ENCODE results near the gene SHC3. TPM values are rescaled to one million over a fixed set of nuclear protein-coding genes. Genes with fewer than 3 reads are reported as not detected.

Gene SHC3
- total RNA-seq, 2 donors from 2014 or later = not detected

DNA sequence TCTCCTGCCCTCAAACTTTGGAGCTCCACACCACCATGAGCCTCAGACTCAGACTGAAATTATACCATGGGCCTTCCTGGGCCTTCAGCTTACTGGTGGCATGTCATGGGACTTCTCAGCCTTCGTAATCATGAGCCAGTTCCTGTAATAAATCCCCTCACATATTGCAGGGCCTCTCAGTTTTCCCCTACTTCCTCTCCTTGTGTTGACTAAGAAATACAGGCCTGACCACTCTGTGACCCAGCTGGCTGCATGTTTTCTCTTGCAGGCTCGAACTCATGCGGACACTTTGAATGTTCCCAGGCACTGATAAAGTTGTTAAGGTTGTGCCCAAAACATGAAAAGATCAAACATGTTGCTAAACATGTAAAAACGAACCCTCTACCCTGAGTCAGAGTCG, 26.2 kb upstream of the SHC3 start:
- H3K9me3 Mint-ChIP-seq = peaks cover 4% of the 10 kb centered on the region
- ATAC-seq (replicated peaks) = no peak
- no peaks in the 10 kb centered on the region for H3K36me3 Mint-ChIP-seq (ENCODE audit: low read depth)
- H3K4me3 Mint-ChIP-seq = no peak overlapping the region
- no peak overlapping the region for H3K27ac Mint-ChIP-seq
- peaks cover 4% of the 10 kb centered on the region for H3K4me1 Mint-ChIP-seq
- H3K27me3 Mint-ChIP-seq = peaks cover 7% of the 10 kb centered on the region

DNA sequence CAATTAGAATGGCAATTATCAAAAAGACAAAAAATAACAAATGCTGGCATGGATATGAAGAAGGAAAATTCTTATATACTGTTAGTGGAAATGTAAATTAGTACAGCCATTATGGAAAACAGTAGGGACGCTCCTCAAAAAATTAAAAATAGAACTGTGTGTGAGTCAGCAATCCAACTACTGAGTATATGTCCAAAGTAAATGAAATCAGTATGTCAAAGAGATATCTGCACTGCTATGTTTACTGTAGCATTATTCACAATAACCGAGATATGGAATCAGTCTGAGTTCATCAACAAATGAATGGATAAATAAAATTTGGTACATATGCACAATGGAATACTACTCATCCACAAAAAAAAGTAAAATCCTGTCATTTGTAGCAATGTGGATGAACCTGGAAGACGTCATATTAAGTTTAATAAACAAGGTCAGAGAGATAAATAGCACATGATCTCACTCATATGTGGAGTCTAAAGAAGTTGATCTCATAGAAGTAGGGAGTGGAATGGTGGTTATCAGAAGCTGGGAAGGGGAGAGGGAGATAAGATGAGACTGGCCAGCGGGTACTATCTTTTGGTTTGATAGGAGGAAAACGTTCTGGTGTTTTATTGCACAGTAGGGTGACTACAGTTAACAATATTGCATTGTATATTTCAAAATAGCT, 16.6 kb upstream of the SHC3 start:
- Mint-ChIP-seq H3K27me3 (peaks cover 4% of the 10 kb centered on the region), H3K36me3 (ENCODE audit: low read depth) (no peaks in the 10 kb centered on the region), H3K27ac (no peak overlapping the region), H3K9me3 (no peaks in the 10 kb centered on the region), H3K4me3 (no peak overlapping the region), H3K4me1 (no peaks in the 10 kb centered on the region)
- no peak for ATAC-seq (replicated peaks)

DNA sequence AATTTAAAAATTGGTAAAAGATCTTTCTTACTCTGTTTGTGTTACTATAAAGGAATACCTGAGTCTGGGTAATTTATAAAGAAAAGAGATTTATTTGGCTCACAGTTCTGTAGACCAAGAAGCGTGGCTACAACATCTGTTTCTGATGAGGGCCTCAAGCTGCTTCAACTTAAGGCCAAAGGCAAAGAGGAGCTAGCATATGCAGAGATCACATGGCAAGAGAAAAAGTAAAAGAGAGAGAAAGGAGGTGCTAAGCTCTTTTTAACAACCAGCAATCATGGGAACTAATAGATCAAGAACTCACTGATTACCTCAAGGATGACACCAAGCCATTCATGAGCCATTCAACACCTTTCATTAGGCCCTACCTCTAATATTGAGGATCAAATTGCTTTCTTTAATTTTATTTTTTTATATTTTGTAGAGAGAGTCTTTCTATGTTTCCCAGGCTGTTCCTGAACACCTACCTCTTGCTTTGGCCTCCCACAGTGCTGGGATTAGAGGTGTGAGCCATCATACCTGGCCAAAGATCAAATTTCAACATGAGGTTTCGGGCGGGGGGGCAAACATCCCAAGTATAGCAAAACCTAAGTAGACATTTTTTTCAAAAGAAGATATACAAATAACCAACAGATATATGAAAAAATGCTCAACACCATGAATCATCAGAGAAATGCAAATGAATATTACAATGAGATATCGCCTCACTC, 16.0 kb upstream of the SHC3 start:
- Mint-ChIP-seq H3K36me3 (ENCODE audit: low read depth) (no peaks in the 10 kb centered on the region), H3K4me3 (no peak overlapping the region)

DNA sequence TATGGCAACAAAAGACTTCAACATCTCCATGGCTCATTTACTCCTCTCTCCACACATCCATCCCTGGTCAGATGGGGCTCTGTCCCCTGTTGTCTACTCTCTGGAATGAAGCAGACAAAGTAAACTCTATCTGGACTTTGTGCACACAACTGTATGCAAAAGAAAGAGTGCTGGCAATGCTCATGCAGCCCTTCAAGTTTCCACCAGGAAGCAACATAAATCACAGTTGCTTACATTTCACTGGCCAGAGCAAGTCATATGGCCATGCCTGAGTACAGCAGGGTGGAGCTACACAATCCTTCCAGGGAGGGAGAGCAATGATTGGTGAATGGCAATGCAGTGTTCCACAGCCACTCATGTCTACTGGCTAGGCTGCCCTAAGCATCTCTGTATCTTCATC, 12.4 kb upstream of the SHC3 start:
- Mint-ChIP-seq H3K27ac (no peak overlapping the region), H3K27me3 (peaks cover 3% of the 10 kb centered on the region), H3K4me3 (no peak overlapping the region), H3K36me3 (ENCODE audit: low read depth) (no peaks in the 10 kb centered on the region), H3K4me1 (no peaks in the 10 kb centered on the region), H3K9me3 (no peaks in the 10 kb centered on the region)
- no peak for ATAC-seq (replicated peaks)

More for the DNA sequence above, 16.0 kb upstream of the SHC3 start:
- Mint-ChIP-seq H3K27ac (no peak overlapping the region), H3K27me3 (peaks cover 6% of the 10 kb centered on the region), H3K4me1 (no peaks in the 10 kb centered on the region), H3K9me3 (no peaks in the 10 kb centered on the region)
- no peak for ATAC-seq (replicated peaks)

DNA sequence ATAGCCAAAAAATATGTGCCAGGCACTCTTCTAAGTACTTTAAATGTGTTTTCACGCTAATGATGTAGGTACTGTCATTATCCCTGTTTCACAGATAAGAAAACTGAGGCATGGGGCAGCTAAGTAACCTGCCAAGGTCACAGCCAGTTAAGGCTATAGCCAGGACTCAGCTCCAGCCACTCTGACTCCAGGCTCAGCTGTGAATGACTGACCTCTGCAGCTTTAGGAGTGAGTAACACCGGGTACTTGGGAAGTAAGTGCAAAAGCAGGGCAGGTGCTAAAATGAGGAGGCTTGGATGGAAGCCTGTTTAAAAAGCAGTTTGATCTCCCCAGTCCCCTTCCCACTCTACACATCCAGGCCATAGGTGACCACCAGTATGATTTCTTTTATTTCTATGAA, 10.6 kb upstream of the SHC3 start:
- H3K27ac Mint-ChIP-seq = no peak overlapping the region
- ATAC-seq (replicated peaks) = no peak
- no peaks in the 10 kb centered on the region for H3K36me3 Mint-ChIP-seq (ENCODE audit: low read depth)
- peaks cover 7% of the 10 kb centered on the region for H3K27me3 Mint-ChIP-seq
- no peak overlapping the region for H3K4me3 Mint-ChIP-seq
- no peaks in the 10 kb centered on the region for H3K4me1 Mint-ChIP-seq
- H3K9me3 Mint-ChIP-seq = no peaks in the 10 kb centered on the region

DNA sequence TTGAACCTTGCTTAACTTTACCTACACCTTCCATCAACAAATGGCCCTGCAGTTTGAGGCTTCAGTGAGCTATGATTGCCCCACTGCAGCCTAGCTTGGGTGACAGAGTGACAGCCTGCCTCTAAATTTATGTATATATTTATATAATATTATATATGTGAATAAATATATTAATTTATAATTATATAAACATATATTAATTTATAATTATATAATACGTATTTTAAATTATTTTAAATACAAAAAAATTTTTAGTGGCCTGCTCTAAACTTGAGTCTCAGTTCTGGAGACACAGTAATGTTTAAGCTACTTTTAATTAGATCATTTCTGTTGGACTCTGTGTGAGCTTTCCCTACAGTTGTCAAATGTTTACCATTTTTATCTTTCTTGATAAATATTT, 9.3 kb upstream of the SHC3 start:
- Mint-ChIP-seq H3K9me3 (no peaks in the 10 kb centered on the region), H3K36me3 (ENCODE audit: low read depth) (no peaks in the 10 kb centered on the region), H3K4me1 (no peaks in the 10 kb centered on the region), H3K4me3 (no peak overlapping the region), H3K27ac (no peak overlapping the region), H3K27me3 (peaks cover 11% of the 10 kb centered on the region)
- no peak for ATAC-seq (replicated peaks)

DNA sequence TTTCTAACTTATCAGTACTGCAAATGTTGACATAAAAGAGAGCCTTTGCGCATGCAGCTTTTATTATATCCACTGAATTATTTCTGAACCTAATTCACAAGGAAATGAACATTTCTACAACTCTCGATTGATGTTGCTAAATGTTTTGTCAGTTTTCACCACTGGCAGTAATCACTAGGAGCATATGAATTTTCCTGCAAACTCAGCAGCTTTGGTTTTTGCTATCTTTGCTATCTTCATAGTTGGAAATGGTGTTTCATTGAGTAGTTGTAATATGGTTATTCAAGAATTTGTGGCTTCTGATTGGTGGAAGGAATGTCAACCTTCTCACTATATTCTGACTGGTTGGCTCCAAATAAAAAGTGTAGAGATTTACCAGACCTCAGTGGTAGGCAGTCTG, 8.9 kb upstream of the SHC3 start:
- Mint-ChIP-seq H3K27me3 (peaks cover 11% of the 10 kb centered on the region), H3K4me3 (no peak overlapping the region), H3K4me1 (no peaks in the 10 kb centered on the region), H3K27ac (no peak overlapping the region), H3K36me3 (ENCODE audit: low read depth) (no peaks in the 10 kb centered on the region), H3K9me3 (no peaks in the 10 kb centered on the region)
- ATAC-seq (replicated peaks) = no peak

GRCh38 chr9:89186960-89187359, 8.3 kb upstream of the SHC3 start:
- no peak for ATAC-seq (replicated peaks)
- Mint-ChIP-seq H3K36me3 (ENCODE audit: low read depth) (no peaks in the 10 kb centered on the region), H3K27me3 (peaks cover 11% of the 10 kb centered on the region), H3K9me3 (no peaks in the 10 kb centered on the region), H3K4me1 (no peaks in the 10 kb centered on the region), H3K27ac (no peak overlapping the region), H3K4me3 (no peak overlapping the region)

- Mint-ChIP-seq H3K9me3 (no peaks in the 10 kb centered on the region), H3K4me3 (no peak overlapping the region), H3K27me3 (peaks cover 14% of the 10 kb centered on the region), H3K36me3 (ENCODE audit: low read depth) (no peaks in the 10 kb centered on the region), H3K4me1 (no peaks in the 10 kb centered on the region), H3K27ac (no peak overlapping the region)
- ATAC-seq (replicated peaks) = no peak
These were observed 7.4 kb upstream of the SHC3 start for GRCh38 chr9:89185980-89186379.

- ATAC-seq (replicated peaks) = no peak
- Mint-ChIP-seq H3K27ac (no peak overlapping the region), H3K4me3 (no peak overlapping the region), H3K36me3 (ENCODE audit: low read depth) (no peaks in the 10 kb centered on the region), H3K9me3 (no peaks in the 10 kb centered on the region), H3K27me3 (peaks cover 30% of the 10 kb centered on the region), H3K4me1 (peaks cover 6% of the 10 kb centered on the region)
These were observed 4.5 kb upstream of the SHC3 start for GRCh38 chr9:89183146-89183545.

- H3K4me3 Mint-ChIP-seq = no peak overlapping the region
- H3K36me3 Mint-ChIP-seq (ENCODE audit: low read depth) = no peaks in the 10 kb centered on the region
- H3K27me3 Mint-ChIP-seq = peaks cover 30% of the 10 kb centered on the region
- ATAC-seq (replicated peaks) = no peak
- no peaks in the 10 kb centered on the region for H3K9me3 Mint-ChIP-seq
- H3K4me1 Mint-ChIP-seq = peaks cover 6% of the 10 kb centered on the region
- no peak overlapping the region for H3K27ac Mint-ChIP-seq
These were observed 3.8 kb upstream of the SHC3 start for GRCh38 chr9:89182369-89182768.

- Mint-ChIP-seq H3K27me3 (peaks cover 44% of the 10 kb centered on the region), H3K36me3 (ENCODE audit: low read depth) (no peaks in the 10 kb centered on the region), H3K9me3 (no peaks in the 10 kb centered on the region), H3K4me1 (peaks cover 6% of the 10 kb centered on the region), H3K27ac (no peak overlapping the region), H3K4me3 (peak overlapping the region; percentile 57)
- peak; percentile 89 for ATAC-seq (replicated peaks)
These were observed 1.5 kb upstream of the SHC3 start for GRCh38 chr9:89179895-89180734.

- Mint-ChIP-seq H3K27ac (no peak overlapping the region), H3K4me3 (peak overlapping the region; percentile 57), H3K4me1 (peaks cover 6% of the 10 kb centered on the region), H3K36me3 (ENCODE audit: low read depth) (no peaks in the 10 kb centered on the region), H3K27me3 (peaks cover 48% of the 10 kb centered on the region), H3K9me3 (no peaks in the 10 kb centered on the region)
- ATAC-seq (replicated peaks) = no peak
These were observed 899 bp upstream of the SHC3 start for GRCh38 chr9:89179540-89179894.

GRCh38 chr9:89178830-89179539, 367 bp upstream of the SHC3 start:
- no peak for ATAC-seq (replicated peaks)
- Mint-ChIP-seq H3K9me3 (no peaks in the 10 kb centered on the region), H3K4me1 (peaks cover 6% of the 10 kb centered on the region), H3K27ac (no peak overlapping the region), H3K36me3 (ENCODE audit: low read depth) (no peaks in the 10 kb centered on the region), H3K4me3 (peak overlapping the region; percentile 57), H3K27me3 (peaks cover 45% of the 10 kb centered on the region)

All from activated T-helper 17 cell treated with anti-CD3 and anti-CD28 coated beads, Interleukin-2, amount 50 U/mL, for 72 hours (primary cell).